Cortex of kidney (tissue), 1 donor: ENCODE measurements around the gene CDK11B.

Source experiments
- DNase-seq: peaks from one replicate; lab custom pipeline; 2025; lab: John Stamatoyannopoulos, UW

CDK11B gene

GRCh38 chr1:1615256-1616044, 43.4 kb downstream of the CDK11B start, which contains the start of gene MIB2:
MIB2 (plus strand) TSS chr1:1615500; CDS start chr1:1623453, 7,953 bp downstream.
- peak; percentile 52 for DNase-seq

GRCh38 chr1:1614954-1615255, 43.9 kb downstream of the CDK11B start:
- no peak for DNase-seq

GRCh38 chr1:1614204-1614953, 44.4 kb downstream of the CDK11B start:
- no peak for DNase-seq

GRCh38 chr1:1613509-1614082, 45.2 kb downstream of the CDK11B start:
- no peak for DNase-seq

- no peak for DNase-seq
Measured at GRCh38 chr1:1612104-1612400, 46.8 kb downstream of the CDK11B start.

GRCh38 chr1:1610796-1611195, 48.0 kb downstream of the CDK11B start:
- DNase-seq, result no peak

GRCh38 chr1:1609822-1610485, 48.9 kb downstream of the CDK11B start:
- DNase-seq, result no peak

- no peak for DNase-seq
Measured at GRCh38 chr1:1606232-1606631, 52.6 kb downstream of the CDK11B start.

- DNase-seq, result no peak
Measured at GRCh38 chr1:1605724-1606123, 53.1 kb downstream of the CDK11B start.

GRCh38 chr1:1605034-1605591, 53.7 kb downstream of the CDK11B start:
- DNase-seq, result no peak

- no peak for DNase-seq
Measured at GRCh38 chr1:1604374-1605033, 54.3 kb downstream of the CDK11B start.

- DNase-seq, result no peak
Measured at GRCh38 chr1:1603671-1604373, 55.0 kb downstream of the CDK11B start.

- no peak for DNase-seq
Measured at GRCh38 chr1:1602968-1603506, 55.8 kb downstream of the CDK11B start.

- no peak for DNase-seq
Measured at GRCh38 chr1:1602304-1602967, 56.4 kb downstream of the CDK11B start.

GRCh38 chr1:1601564-1602303, 57.1 kb downstream of the CDK11B start:
- no peak for DNase-seq

- no peak for DNase-seq
Measured at GRCh38 chr1:1600861-1601563, 57.8 kb downstream of the CDK11B start.

GRCh38 chr1:1599935-1600860, 58.6 kb downstream of the CDK11B start, which contains the start of gene FNDC10:
FNDC10 (minus strand) TSS chr1:1600135; CDS start chr1:1600015, 120 bp downstream.
- no peak for DNase-seq
